Neuronal stem cell (in vitro differentiated cells): ENCODE measurements around the gene UNC13C.

Experiments used
- DNase-seq: peaks from one replicate; pipeline ENCODE4 v3.0.0-alpha.2; 2013; ENCODE audit warnings: low spot score
- H2AFZ ChIP-seq: one replicate; pipeline ENCODE4 v1.6.1; 2013; ENCODE audit warnings: mild to moderate bottlenecking, low read length, inconsistent platforms
- H2AK5ac ChIP-seq: 2 replicates; pipeline ENCODE4 v1.6.1; 2013; ENCODE audit warnings: low read depth, mild to moderate bottlenecking, inconsistent platforms, low read length, moderate library complexity, mixed read lengths
- H2BK120ac ChIP-seq: 2 replicates; pipeline ENCODE4 v1.6.1; 2013; ENCODE audit warnings: low read depth, mild to moderate bottlenecking, inconsistent platforms, low read length, moderate library complexity, mixed read lengths
- H2BK12ac ChIP-seq: one replicate; pipeline ENCODE4 v1.6.1; 2013; ENCODE audit warnings: low read length, inconsistent platforms
- H2BK15ac ChIP-seq: 2 replicates; pipeline ENCODE4 v1.6.1; 2013; ENCODE audit warnings: mild to moderate bottlenecking, low read length, inconsistent platforms, mixed read lengths
- H2BK5ac ChIP-seq: one replicate; pipeline ENCODE4 v1.6.1; 2013; ENCODE audit warnings: inconsistent platforms, mild to moderate bottlenecking, low read length, moderate library complexity
- H3K14ac ChIP-seq: one replicate; pipeline ENCODE4 v1.6.1; 2013; ENCODE audit warnings: low read length, inconsistent platforms
- H3K18ac ChIP-seq: 2 replicates; pipeline ENCODE4 v1.6.1; 2013; ENCODE audit warnings: low read length, inconsistent platforms
- H3K23ac ChIP-seq: 2 replicates; pipeline ENCODE4 v1.6.1; 2013; ENCODE audit warnings: low read depth, mild to moderate bottlenecking, mixed read lengths, low read length, inconsistent platforms; ENCODE audit not compliant: poor library complexity
- H3K27ac ChIP-seq: replicated peaks from 3 replicates; pipeline ENCODE4 v1.5.1; 2013; ENCODE audit warnings: low read length, inconsistent platforms
- H3K27me3 ChIP-seq, 3 experiments: 2 replicates each; pipeline ENCODE4 v1.6.1; 2013; ENCODE audit warnings: low read length in 3 of 3, mild to moderate bottlenecking in 2 of 3, inconsistent platforms in 1 of 3, low read depth in 1 of 3, mixed read lengths in 1 of 3, moderate library complexity in 1 of 3; ENCODE audit not compliant: control insufficient read depth in 3 of 3, insufficient read depth in 3 of 3
- H3K36me3 ChIP-seq, 2 donors: replicated peaks in 1 of 2; 2 replicates each; pipeline ENCODE4 v1.6.1; 2013; ENCODE audit warnings: low read length in 2 of 2; ENCODE audit not compliant: control insufficient read depth in 2 of 2, insufficient read depth in 2 of 2
- H3K4ac ChIP-seq: 2 replicates; pipeline ENCODE4 v1.6.1; 2013; ENCODE audit warnings: inconsistent platforms, mild to moderate bottlenecking, low read length, moderate library complexity
- H3K4me1 ChIP-seq, 2 donors: 1 replicate in 1 of 2; 2 replicates in 1 of 2; pipeline ENCODE4 v1.6.1; 2013; ENCODE audit warnings: low read length in 2 of 2, low read depth in 1 of 2; ENCODE audit not compliant: control insufficient read depth in 2 of 2, insufficient read depth in 1 of 2
- H3K4me2 ChIP-seq: one replicate; pipeline ENCODE4 v1.6.1; 2013; ENCODE audit warnings: mild to moderate bottlenecking, low read length, inconsistent platforms; ENCODE audit not compliant: insufficient read depth, poor library complexity, severe bottlenecking
- H3K4me3 ChIP-seq, 2 donors: 2 replicates each; pipeline ENCODE4 v1.5.1; 2013; ENCODE audit warnings: low read length in 2 of 2, mild to moderate bottlenecking in 2 of 2, inconsistent platforms in 1 of 2, moderate library complexity in 1 of 2
- H3K79me1 ChIP-seq: one replicate; pipeline ENCODE4 v1.6.1; 2013; ENCODE audit warnings: low read depth, mild to moderate bottlenecking, inconsistent platforms, low read length, moderate library complexity
- H3K9ac ChIP-seq: one replicate; pipeline ENCODE4 v1.6.1; 2013; ENCODE audit warnings: mild to moderate bottlenecking, low read depth, low read length, inconsistent platforms; ENCODE audit not compliant: poor library complexity
- H3K9me3 ChIP-seq, 2 donors: replicated peaks in 1 of 2; 2 replicates each; pipeline versions ENCODE3 to v1.6.1; 2013; ENCODE audit warnings: low read length in 2 of 2, mild to moderate bottlenecking in 2 of 2, inconsistent platforms in 1 of 2, low read depth in 1 of 2, mixed read lengths in 1 of 2, moderate library complexity in 1 of 2; ENCODE audit not compliant: control insufficient read depth in 2 of 2, insufficient read depth in 1 of 2
- H4K8ac ChIP-seq: one replicate; pipeline ENCODE4 v1.6.1; 2013; ENCODE audit warnings: low read depth, mild to moderate bottlenecking, inconsistent platforms, low read length, moderate library complexity
- H4K91ac ChIP-seq: one replicate; pipeline ENCODE4 v1.6.1; 2013; ENCODE audit warnings: low read length, low read depth, mild to moderate bottlenecking, inconsistent platforms; ENCODE audit not compliant: poor library complexity
- WGBS, 2 donors: extraction: QIAGEN DNeasy Blood & Tissue Kit; methylation state at CpG; one replicate each; pipeline ENCODE4 v1.1.7; 2013; ENCODE audit warnings: missing lambda C conversion rate in 2 of 2, mixed read lengths in 1 of 2; ENCODE audit not compliant: insufficient read length in 2 of 2, insufficient replicate concordance in 1 of 2; ENCODE audit errors: extremely low coverage in 2 of 2; 5-methylcytosine and 5-hydroxymethylcytosine counted together

The UNC13C gene

GRCh38 chr15:54312528-54312927, 334.3 kb downstream of the UNC13C start:
- peaks cover 0 to 4% of the 10 kb centered on the region in 2 donors for H3K4me1 ChIP-seq
- H4K91ac ChIP-seq: no peak overlapping the region

GRCh38 chr15:54321426-54321825, 343.2 kb downstream of the UNC13C start:
- Histone ChIP-seq H3K36me3 (no peaks in the 10 kb centered on the region), H2BK12ac (no peak overlapping the region), H2AK5ac (no peak overlapping the region), H3K27me3 (no peaks in the 10 kb centered on the region), H2BK120ac (no peak overlapping the region), H3K14ac (no peak overlapping the region), H3K79me1 (no peaks in the 10 kb centered on the region), H3K18ac (no peak overlapping the region), H3K4ac (no peak overlapping the region), H2BK15ac (no peak overlapping the region), H3K9me3 (no peaks in the 10 kb centered on the region), H2BK5ac (no peak overlapping the region), H3K4me1 (peaks cover 0 to 10% of the 10 kb centered on the region in 2 donors), H3K23ac (no peak overlapping the region), H3K27ac (peak overlapping the region; percentile 50), H4K91ac (no peak overlapping the region), H3K4me2 (no peak overlapping the region), H2AFZ (no peak overlapping the region), H4K8ac (no peak overlapping the region), H3K9ac (no peak overlapping the region), H3K4me3 (no peak overlapping the region)
- no peak for DNase-seq
- no CpG with 5 or more reads among the region's 6 CpGs for WGBS, 2 donors

More at GRCh38 chr15:54312528-54312927, 334.3 kb downstream of the UNC13C start:
- no peak overlapping the region for H2BK12ac ChIP-seq
- no peak overlapping the region for H3K18ac ChIP-seq
- no peak overlapping the region for H3K9ac ChIP-seq
- no peak overlapping the region for H3K14ac ChIP-seq
- no peak overlapping the region for H2BK5ac ChIP-seq
- no peak overlapping the region for H3K4ac ChIP-seq
- no peak overlapping the region for H3K4me2 ChIP-seq
- no peaks in the 10 kb centered on the region for H3K9me3 ChIP-seq
- H2BK15ac ChIP-seq: no peak overlapping the region
- H2AFZ ChIP-seq: no peak overlapping the region
- H3K23ac ChIP-seq: no peak overlapping the region
- no peaks in the 10 kb centered on the region for H3K79me1 ChIP-seq
- no peak overlapping the region for H2AK5ac ChIP-seq
- no peak overlapping the region for H4K8ac ChIP-seq
- no peak overlapping the region for H3K27ac ChIP-seq
- H3K4me3 ChIP-seq: no peak overlapping the region
- DNase-seq: no peak
- H3K27me3 ChIP-seq: no peaks in the 10 kb centered on the region
- no peak overlapping the region for H2BK120ac ChIP-seq
- no peaks in the 10 kb centered on the region for H3K36me3 ChIP-seq

- Histone ChIP-seq H4K91ac (no peak overlapping the region), H3K79me1 (no peaks in the 10 kb centered on the region), H3K27me3 (no peaks in the 10 kb centered on the region), H3K9me3 (no peaks in the 10 kb centered on the region), H3K14ac (no peak overlapping the region), H4K8ac (no peak overlapping the region), H2BK15ac (no peak overlapping the region), H2AK5ac (no peak overlapping the region), H3K4ac (no peak overlapping the region), H3K18ac (no peak overlapping the region), H2BK5ac (no peak overlapping the region), H3K23ac (no peak overlapping the region), H3K4me2 (no peak overlapping the region), H3K27ac (no peak overlapping the region), H3K4me1 (peaks cover 0 to 10% of the 10 kb centered on the region in 2 donors), H3K4me3 (no peak overlapping the region), H3K36me3 (no peaks in the 10 kb centered on the region), H2BK120ac (no peak overlapping the region), H3K9ac (no peak overlapping the region), H2AFZ (no peak overlapping the region), H2BK12ac (no peak overlapping the region)
- no peak for DNase-seq
- no CpG with 5 or more reads among the region's 1 CpG for WGBS, 2 donors
These were observed 344.1 kb downstream of the UNC13C start for GRCh38 chr15:54322341-54322740.

GRCh38 chr15:54345301-54345700, 367.1 kb downstream of the UNC13C start:
- no CpG with 5 or more reads among the region's 2 CpGs for WGBS, 2 donors
- H3K18ac ChIP-seq: no peak overlapping the region

More at GRCh38 chr15:54345301-54345700, 367.1 kb downstream of the UNC13C start:
- Histone ChIP-seq H3K4me2 (no peak overlapping the region), H2BK15ac (no peak overlapping the region), H4K8ac (no peak overlapping the region), H3K79me1 (no peaks in the 10 kb centered on the region), H3K27me3 (no peaks in the 10 kb centered on the region), H3K23ac (no peak overlapping the region), H3K9ac (no peak overlapping the region), H2AK5ac (no peak overlapping the region), H2BK12ac (no peak overlapping the region), H3K4me3 (no peak overlapping the region), H3K4ac (no peak overlapping the region), H2BK5ac (no peak overlapping the region), H3K27ac (no peak overlapping the region), H4K91ac (no peak overlapping the region), H3K9me3 (no peaks in the 10 kb centered on the region), H3K36me3 (no peaks in the 10 kb centered on the region), H3K4me1 (no peaks in the 10 kb centered on the region), H2AFZ (no peak overlapping the region), H2BK120ac (no peak overlapping the region), H3K14ac (no peak overlapping the region)
- DNase-seq: no peak
